ENCODE data around the gene STK17B.

STK17B gene

GRCh38 chr2:196143730-196144131, 27.6 kb downstream of the STK17B start:
- H3K4me3 ChIP-seq (IDR thresholded peaks at IDR 0.05; ENCODE audit: insufficient read depth, low read depth, low read length), result no peak overlapping the region
- no peak for TF ChIP-seq CTCF (conservative IDR thresholded peaks at IDR 0.05; ENCODE audit: low read depth, low read length)
- H3K4me2 ChIP-seq, result no peak overlapping the region
- H4K20me1 ChIP-seq (ENCODE audit: insufficient read depth), result peaks cover 7% of the 10 kb centered on the region; the same call in 1 of the 2 replicates
- no peak overlapping the region for H2AFZ ChIP-seq (ENCODE audit: low read depth)
- no peak overlapping the region for H3K9ac ChIP-seq
- H3K36me3 ChIP-seq (ENCODE audit: insufficient read depth), result peaks cover 24% of the 10 kb centered on the region
- peaks cover 42% of the 10 kb centered on the region for H3K4me1 ChIP-seq (ENCODE audit: low read depth, poor library complexity, severe bottlenecking)
- H3K79me2 ChIP-seq (ENCODE audit: insufficient read depth, low read depth), result peaks cover 39% of the 10 kb centered on the region; the same call in 1 of the 2 replicates
- H3K27me3 ChIP-seq (ENCODE audit: insufficient read depth, low read depth), result no peaks in the 10 kb centered on the region
- no peak overlapping the region for H3K27ac ChIP-seq

- Histone ChIP-seq H3K79me2 (ENCODE audit: insufficient read depth, low read depth) (peaks cover 33% of the 10 kb centered on the region; the same call in 1 of the 2 replicates), H3K4me3 (IDR thresholded peaks at IDR 0.05; ENCODE audit: insufficient read depth, low read depth, low read length) (no peak overlapping the region), H3K4me2 (no peak overlapping the region), H3K27me3 (ENCODE audit: insufficient read depth, low read depth) (no peaks in the 10 kb centered on the region), H3K36me3 (ENCODE audit: insufficient read depth) (peaks cover 24% of the 10 kb centered on the region), H3K9ac (no peak overlapping the region), H4K20me1 (ENCODE audit: insufficient read depth) (peaks cover 7% of the 10 kb centered on the region; the same call in 1 of the 2 replicates), H2AFZ (ENCODE audit: low read depth) (no peak overlapping the region), H3K27ac (no peak overlapping the region), H3K4me1 (ENCODE audit: low read depth, poor library complexity, severe bottlenecking) (peaks cover 39% of the 10 kb centered on the region)
- TF ChIP-seq CTCF (conservative IDR thresholded peaks at IDR 0.05; ENCODE audit: low read depth, low read length), result no peak
Observed at GRCh38 chr2:196142825-196143224, 28.6 kb downstream of the STK17B start.

GRCh38 chr2:196140213-196140612, 31.2 kb downstream of the STK17B start:
- H3K4me3 ChIP-seq (IDR thresholded peaks at IDR 0.05; ENCODE audit: insufficient read depth, low read depth, low read length), result no peak overlapping the region
- no peak overlapping the region for H3K27ac ChIP-seq
- H3K4me1 ChIP-seq (ENCODE audit: low read depth, poor library complexity, severe bottlenecking), result peaks cover 57% of the 10 kb centered on the region
- TF ChIP-seq CTCF (conservative IDR thresholded peaks at IDR 0.05; ENCODE audit: low read depth, low read length), result no peak
- H3K36me3 ChIP-seq (ENCODE audit: insufficient read depth), result peaks cover 31% of the 10 kb centered on the region
- no peaks in the 10 kb centered on the region for H3K27me3 ChIP-seq (ENCODE audit: insufficient read depth, low read depth)
- H4K20me1 ChIP-seq (ENCODE audit: insufficient read depth), result no peaks in the 10 kb centered on the region
- H2AFZ ChIP-seq (ENCODE audit: low read depth), result no peak overlapping the region
- peaks cover 14% of the 10 kb centered on the region; the same call in 1 of the 2 replicates for H3K79me2 ChIP-seq (ENCODE audit: insufficient read depth, low read depth)
- H3K4me2 ChIP-seq, result no peak overlapping the region
- H3K9ac ChIP-seq, result no peak overlapping the region

GRCh38 chr2:196137271-196137670, 34.1 kb downstream of the STK17B start:
- Histone ChIP-seq H4K20me1 (ENCODE audit: insufficient read depth) (no peaks in the 10 kb centered on the region), H3K27ac (no peak overlapping the region), H3K4me2 (no peak overlapping the region), H3K9ac (no peak overlapping the region), H3K4me1 (ENCODE audit: low read depth, poor library complexity, severe bottlenecking) (peaks cover 64% of the 10 kb centered on the region), H3K79me2 (ENCODE audit: insufficient read depth, low read depth) (no peaks in the 10 kb centered on the region; the same call in 1 of the 2 replicates), H3K4me3 (IDR thresholded peaks at IDR 0.05; ENCODE audit: insufficient read depth, low read depth, low read length) (no peak overlapping the region), H2AFZ (ENCODE audit: low read depth) (no peak overlapping the region), H3K36me3 (ENCODE audit: insufficient read depth) (peaks cover 24% of the 10 kb centered on the region), H3K27me3 (ENCODE audit: insufficient read depth, low read depth) (no peaks in the 10 kb centered on the region)
- TF ChIP-seq CTCF (conservative IDR thresholded peaks at IDR 0.05; ENCODE audit: low read depth, low read length), result no peak
